HEK293 (cell line): ENCODE data around the gene HNF1A.

Experiments used
- CTCF ChIA-PET: fragments of 350-600 bp; formaldehyde crosslinking; extraction: SDS; loops from one replicate; lab custom pipeline; 2021; ENCODE audit warnings: antibody characterized with exemption; lab: Yijun Ruan, JAX
- POLR2A ChIA-PET: fragments of 300-600 bp; formaldehyde crosslinking; extraction: SDS; loops from one replicate; lab custom pipeline; 2020; ENCODE audit warnings: antibody characterized with exemption, inconsistent platforms; lab: Yijun Ruan, JAX
- H3K27ac ChIP-seq: fragments of 200-500 bp; sonication (Bioruptor generic); 2 replicates; pipeline ENCODE4 v1.5.1; 2014; ENCODE audit warnings: low read depth, low read length, control low read depth, inconsistent platforms; ENCODE audit errors: extremely low read depth
- H3K36me3 ChIP-seq, 2 experiments: fragments of 200-500 bp in 1 of 2; sonication (Bioruptor generic) in 1 of 2; 1 replicate in 1 of 2; 2 replicates in 1 of 2; pipeline ENCODE4 v1.5.1; 2014 to 2017; ENCODE audit warnings: inconsistent platforms in 2 of 2, low read length in 2 of 2; ENCODE audit not compliant: control insufficient read depth in 2 of 2, insufficient read depth in 1 of 2
- H3K4me1 ChIP-seq: fragments of 200-500 bp; sonication (Bioruptor generic); 2 replicates; pipeline ENCODE4 v1.5.1; 2014; ENCODE audit warnings: mild to moderate bottlenecking, low read length, inconsistent platforms; ENCODE audit not compliant: control insufficient read depth, insufficient read depth
- H3K4me3 ChIP-seq: 2 replicates; pipeline ENCODE4 v1.5.1; 2011; ENCODE audit warnings: low read depth, mild to moderate bottlenecking, control low read depth, low read length, moderate library complexity
- H3K9me3 ChIP-seq: fragments of 200-500 bp; sonication (Bioruptor generic); 2 replicates; pipeline ENCODE4 v1.5.1; 2014; ENCODE audit warnings: low read depth, low read length, inconsistent platforms; ENCODE audit not compliant: control insufficient read depth, insufficient read depth
- IKZF3 ChIP-seq: fragments of 450-650 bp; IDR thresholded peaks from 2 replicates; pipeline ENCODE4 v1.5.0; 2018; ENCODE audit warnings: missing biosample characterization, mild to moderate bottlenecking, missing genetic modification characterization, moderate library complexity
- KLF10 ChIP-seq: fragments of 450-650 bp; IDR thresholded peaks from 2 replicates; pipeline ENCODE4 v1.5.1; 2018; ENCODE audit warnings: missing biosample characterization, mild to moderate bottlenecking, missing genetic modification characterization
- MEIS1 ChIP-seq: sonication (generic); formaldehyde crosslinking; IDR thresholded peaks from 2 replicates; pipeline ENCODE4 v1.8.1; 2022; ENCODE audit warnings: missing genetic modification reagents, mild to moderate bottlenecking, borderline replicate concordance
- OSR2 ChIP-seq: fragments of 450-650 bp; formaldehyde crosslinking; IDR thresholded peaks from 2 replicates; pipeline ENCODE4 v1.5.1; 2016; ENCODE audit warnings: missing biosample characterization, missing genetic modification characterization
- WT1 ChIP-seq: fragments of 450-650 bp; formaldehyde crosslinking; IDR thresholded peaks from 2 replicates; pipeline ENCODE4 v1.5.1; 2016; ENCODE audit warnings: missing biosample characterization, missing genetic modification characterization
- ZBTB11 ChIP-seq: fragments of 450-650 bp; formaldehyde crosslinking; conservative IDR thresholded peaks from 2 replicates; pipeline ENCODE4 v1.5.1; 2016; ENCODE audit warnings: low read depth, missing biosample characterization, missing genetic modification characterization
- ZNF114 ChIP-seq: fragments of 450-650 bp; formaldehyde crosslinking; IDR thresholded peaks from 2 replicates; pipeline ENCODE4 v1.5.0; 2017; ENCODE audit warnings: missing biosample characterization, missing genetic modification characterization
- ZNF133 ChIP-seq: fragments of 450-650 bp; formaldehyde crosslinking; IDR thresholded peaks from 2 replicates; pipeline ENCODE4 v1.5.1; 2016; ENCODE audit warnings: missing biosample characterization, missing genetic modification characterization
- ZNF146 ChIP-seq: fragments of 450-650 bp; formaldehyde crosslinking; IDR thresholded peaks from 2 replicates; pipeline ENCODE4 v1.5.1; 2016; ENCODE audit warnings: missing biosample characterization, missing genetic modification characterization
- ZNF169 ChIP-seq: fragments of 450-650 bp; formaldehyde crosslinking; IDR thresholded peaks from 2 replicates; pipeline ENCODE4 v1.5.1; 2016; ENCODE audit warnings: missing biosample characterization, missing genetic modification characterization
- ZNF184 ChIP-seq: fragments of 450-650 bp; IDR thresholded peaks from 2 replicates; pipeline ENCODE4 v1.5.1; 2018; ENCODE audit warnings: missing biosample characterization, mild to moderate bottlenecking, missing genetic modification characterization
- ZNF341 ChIP-seq: fragments of 450-650 bp; formaldehyde crosslinking; IDR thresholded peaks from 2 replicates; pipeline ENCODE4; 2016; ENCODE audit warnings: low read depth, missing biosample characterization, missing genetic modification characterization
- ZNF391 ChIP-seq: fragments of 450-650 bp; formaldehyde crosslinking; IDR thresholded peaks from 2 replicates; pipeline ENCODE4 v1.5.1; 2016; ENCODE audit warnings: low read depth, missing biosample characterization, missing genetic modification characterization, borderline replicate concordance
- ZNF48 ChIP-seq: fragments of 450-650 bp; formaldehyde crosslinking; IDR thresholded peaks from 2 replicates; pipeline ENCODE4 v1.5.1; 2016; ENCODE audit warnings: missing biosample characterization, missing genetic modification characterization
- ZNF529 ChIP-seq: fragments of 450-650 bp; formaldehyde crosslinking; IDR thresholded peaks from 2 replicates; pipeline ENCODE4 v1.5.1; 2017; ENCODE audit warnings: missing genetic modification characterization, missing biosample characterization; ENCODE audit not compliant: insufficient replicate concordance
- ZNF530 ChIP-seq: fragments of 450-650 bp; formaldehyde crosslinking; IDR thresholded peaks from 2 replicates; pipeline ENCODE4 v1.5.1; 2016; ENCODE audit warnings: low read depth, missing biosample characterization, missing genetic modification characterization
- ZNF544 ChIP-seq: fragments of 450-650 bp; formaldehyde crosslinking; IDR thresholded peaks from 2 replicates; pipeline ENCODE4 v1.5.0; 2017; ENCODE audit warnings: missing biosample characterization, missing genetic modification characterization
- ZNF596 ChIP-seq: fragments of 450-650 bp; IDR thresholded peaks from 2 replicates; pipeline ENCODE4 v1.5.0; 2018; ENCODE audit warnings: missing biosample characterization, mild to moderate bottlenecking, missing genetic modification characterization, moderate library complexity
- ZNF776 ChIP-seq: fragments of 450-650 bp; formaldehyde crosslinking; IDR thresholded peaks from 2 replicates; pipeline ENCODE4 v1.5.0; 2017; ENCODE audit warnings: missing biosample characterization, missing genetic modification characterization, borderline replicate concordance
- ZNF792 ChIP-seq: fragments of 450-650 bp; formaldehyde crosslinking; IDR thresholded peaks from 2 replicates; pipeline ENCODE4 v1.5.1; 2016; ENCODE audit warnings: missing biosample characterization, missing genetic modification characterization
- ZNF830 ChIP-seq: fragments of 450-650 bp; IDR thresholded peaks from 2 replicates; pipeline ENCODE4 v1.5.0; 2018; ENCODE audit warnings: missing biosample characterization, missing genetic modification characterization, low read depth, mild to moderate bottlenecking, moderate library complexity
- TF ChIP-seq, protein P1 (sequence below): fragments of 450-650 bp; formaldehyde crosslinking; IDR thresholded peaks from 2 replicates; pipeline ENCODE4 v1.5.1; 2016; ENCODE audit warnings: missing biosample characterization, missing genetic modification characterization, borderline replicate concordance
- TF ChIP-seq, protein P2 (sequence below): fragments of 450-650 bp; formaldehyde crosslinking; IDR thresholded peaks from 2 replicates; pipeline ENCODE4 v1.5.1; 2016; ENCODE audit warnings: missing biosample characterization, missing genetic modification characterization

Gene HNF1A

GRCh38 chr12:121017966-121018491 lies 39.7 kb downstream of the HNF1A start (continued):
- TF ChIP-seq ZNF596 (tag by site-specific recombination) (no peak), ZBTB11 (no peak), ZNF792 (no peak), ZNF114 (no peak), ZNF544 (no peak), IKZF3 (tag by site-specific recombination) (no peak), OSR2 (tag by site-specific recombination) (no peak), ZNF776 (tag by site-specific recombination) (no peak), ZNF146 (tag by site-specific recombination) (no peak), WT1 (tag by site-specific recombination) (no peak)

DNA sequence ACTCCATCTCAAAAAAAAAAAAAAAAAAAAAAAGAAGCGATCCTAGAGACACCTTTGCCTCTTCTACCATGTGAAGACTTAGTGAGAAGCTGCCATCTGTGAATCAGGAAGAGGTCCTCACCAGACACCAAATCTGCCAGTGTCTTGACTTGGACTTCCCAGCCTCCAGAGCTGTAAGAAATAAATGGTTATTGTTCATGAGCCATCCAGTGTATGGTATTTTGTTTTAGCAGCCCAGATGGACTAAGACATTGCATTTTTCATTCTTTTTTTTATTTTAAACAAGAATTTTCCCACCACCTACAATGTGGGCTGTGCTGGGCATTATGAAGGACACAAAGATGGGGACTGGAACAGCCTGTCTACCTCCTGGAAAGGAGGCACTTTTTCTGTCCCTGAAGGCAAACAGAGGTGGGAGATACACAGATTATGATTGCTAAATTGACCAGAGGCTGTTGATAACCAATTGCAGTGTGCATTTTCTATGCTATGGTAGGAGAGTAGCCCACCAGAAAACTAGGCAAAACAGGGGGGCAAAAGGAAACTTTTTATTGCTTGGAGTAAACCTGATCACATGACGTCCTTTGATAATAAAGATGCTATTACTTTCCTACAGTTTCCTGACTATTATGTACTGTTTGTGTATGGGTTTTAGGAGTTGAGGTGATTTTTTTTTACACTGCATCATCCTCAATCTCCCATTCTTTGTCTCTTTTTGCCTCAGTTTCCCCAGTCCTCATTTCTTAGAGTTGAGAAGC lies 40.7 kb downstream of the HNF1A start:
- TF ChIP-seq ZNF341 (tag by site-specific recombination) (no peak), ZNF530 (tag by site-specific recombination) (no peak), ZNF830 (tag by site-specific recombination) (no peak), ZNF391 (tag by site-specific recombination) (no peak), ZNF529 (tag by site-specific recombination) (no peak), ZNF184 (tag by site-specific recombination) (no peak), IKZF3 (tag by site-specific recombination) (no peak), KLF10 (no peak), ZNF169 (tag by site-specific recombination) (no peak), ZNF48 (tag by site-specific recombination) (no peak), ZNF133 (tag by site-specific recombination) (no peak), MEIS1 (CRISPR knock-in tag) (no peak)
- TF ChIP-seq, protein P1, sequence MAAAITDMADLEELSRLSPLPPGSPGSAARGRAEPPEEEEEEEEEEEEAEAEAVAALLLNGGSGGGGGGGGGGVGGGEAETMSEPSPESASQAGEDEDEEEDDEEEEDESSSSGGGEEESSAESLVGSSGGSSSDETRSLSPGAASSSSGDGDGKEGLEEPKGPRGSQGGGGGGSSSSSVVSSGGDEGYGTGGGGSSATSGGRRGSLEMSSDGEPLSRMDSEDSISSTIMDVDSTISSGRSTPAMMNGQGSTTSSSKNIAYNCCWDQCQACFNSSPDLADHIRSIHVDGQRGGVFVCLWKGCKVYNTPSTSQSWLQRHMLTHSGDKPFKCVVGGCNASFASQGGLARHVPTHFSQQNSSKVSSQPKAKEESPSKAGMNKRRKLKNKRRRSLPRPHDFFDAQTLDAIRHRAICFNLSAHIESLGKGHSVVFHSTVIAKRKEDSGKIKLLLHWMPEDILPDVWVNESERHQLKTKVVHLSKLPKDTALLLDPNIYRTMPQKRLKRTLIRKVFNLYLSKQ: no peak
- TF ChIP-seq, protein P2, sequence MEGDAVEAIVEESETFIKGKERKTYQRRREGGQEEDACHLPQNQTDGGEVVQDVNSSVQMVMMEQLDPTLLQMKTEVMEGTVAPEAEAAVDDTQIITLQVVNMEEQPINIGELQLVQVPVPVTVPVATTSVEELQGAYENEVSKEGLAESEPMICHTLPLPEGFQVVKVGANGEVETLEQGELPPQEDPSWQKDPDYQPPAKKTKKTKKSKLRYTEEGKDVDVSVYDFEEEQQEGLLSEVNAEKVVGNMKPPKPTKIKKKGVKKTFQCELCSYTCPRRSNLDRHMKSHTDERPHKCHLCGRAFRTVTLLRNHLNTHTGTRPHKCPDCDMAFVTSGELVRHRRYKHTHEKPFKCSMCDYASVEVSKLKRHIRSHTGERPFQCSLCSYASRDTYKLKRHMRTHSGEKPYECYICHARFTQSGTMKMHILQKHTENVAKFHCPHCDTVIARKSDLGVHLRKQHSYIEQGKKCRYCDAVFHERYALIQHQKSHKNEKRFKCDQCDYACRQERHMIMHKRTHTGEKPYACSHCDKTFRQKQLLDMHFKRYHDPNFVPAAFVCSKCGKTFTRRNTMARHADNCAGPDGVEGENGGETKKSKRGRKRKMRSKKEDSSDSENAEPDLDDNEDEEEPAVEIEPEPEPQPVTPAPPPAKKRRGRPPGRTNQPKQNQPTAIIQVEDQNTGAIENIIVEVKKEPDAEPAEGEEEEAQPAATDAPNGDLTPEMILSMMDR (tag by site-specific recombination): no peak

More for the DNA sequence above, 40.7 kb downstream of the HNF1A start:
- Histone ChIP-seq H3K4me3 (no peak overlapping the region), H3K4me1 (no peaks in the 10 kb centered on the region), H3K27ac (no peak overlapping the region), H3K36me3 (no peaks in the 10 kb centered on the region), H3K9me3 (no peaks in the 10 kb centered on the region)
- POLR2A ChIA-PET: interaction anchor here (0.6 kb wide), 1 partner anchor 219 kb away, joined by 4 read pairs; no protein-coding TSS in a partner anchor
- CTCF ChIA-PET: interaction anchor here (0.5 to 4.7 kb wide), 2 partner anchors 13 to 309 kb away, joined by 4 to 20 read pairs; partner anchors contain the start of gene UNC119B
